Measurements from ENCODE around the gene MNAT1. TPM values are rescaled to one million over a fixed set of nuclear protein-coding genes. Genes with fewer than 3 reads are reported as not detected.
"Not testable (repeated sequence)": the region's sequence is repeated elsewhere in the genome, so short reads cannot be mapped to it uniquely, and the experiment has no call there.

MNAT1 gene
- total RNA-seq, 3 donors from 2014 or later: 30.6 to 70.4 (median 50.8) TPM

DNA sequence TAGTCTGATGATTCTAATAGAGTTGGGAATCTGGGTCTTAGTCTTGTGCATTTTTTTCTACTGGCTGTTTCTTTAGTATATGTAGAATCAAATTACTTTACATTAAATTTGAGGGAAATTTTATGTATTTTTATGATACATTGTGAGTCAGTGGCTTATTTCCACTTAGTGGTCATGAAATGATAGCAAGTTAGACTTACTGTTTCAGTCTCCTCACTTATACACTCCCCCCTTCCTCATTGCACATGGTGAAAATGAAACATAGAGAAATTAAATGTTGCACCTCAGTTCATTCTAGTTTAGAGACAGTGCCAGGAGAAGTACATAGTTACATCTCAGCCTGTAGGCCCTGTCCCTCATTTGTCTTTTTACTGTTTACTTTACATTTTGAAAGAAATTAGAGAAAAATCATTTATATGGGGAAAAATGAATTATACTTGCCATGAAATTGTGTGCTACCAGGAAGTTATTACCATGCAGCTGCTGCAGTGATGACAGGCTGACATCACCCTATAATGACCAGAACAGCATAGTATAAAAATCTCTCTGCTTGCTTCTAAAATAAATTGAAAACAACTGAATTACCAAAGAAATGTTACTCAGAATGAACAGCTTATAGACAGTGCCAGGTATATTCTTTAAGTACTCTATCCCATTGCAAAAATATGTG lies 133.1 kb downstream of the MNAT1 start:
- Histone ChIP-seq H3K4me1 (peaks cover 0 to under 1% of the 10 kb centered on the region in 2 donors), H3K4me3 (no peak overlapping the region), H3K36me3 (no peaks in the 10 kb centered on the region), H3K9me3 (no peaks in the 10 kb centered on the region), H3K27ac (no peak overlapping the region), H3K27me3 (no peaks in the 10 kb centered on the region)
- intact Hi-C loops (cut with DNase I; ENCODE audit: low total_unique reads): no loop called here
- DNase-seq (ENCODE audit: low spot score in 2 of 2): no peak
- TF ChIP-seq POLR2A (IDR thresholded peaks at IDR 0.05) (no peak), POLR2AphosphoS5 (IDR thresholded peaks at IDR 0.05) (no peak)
- TF ChIP-seq, protein P1, sequence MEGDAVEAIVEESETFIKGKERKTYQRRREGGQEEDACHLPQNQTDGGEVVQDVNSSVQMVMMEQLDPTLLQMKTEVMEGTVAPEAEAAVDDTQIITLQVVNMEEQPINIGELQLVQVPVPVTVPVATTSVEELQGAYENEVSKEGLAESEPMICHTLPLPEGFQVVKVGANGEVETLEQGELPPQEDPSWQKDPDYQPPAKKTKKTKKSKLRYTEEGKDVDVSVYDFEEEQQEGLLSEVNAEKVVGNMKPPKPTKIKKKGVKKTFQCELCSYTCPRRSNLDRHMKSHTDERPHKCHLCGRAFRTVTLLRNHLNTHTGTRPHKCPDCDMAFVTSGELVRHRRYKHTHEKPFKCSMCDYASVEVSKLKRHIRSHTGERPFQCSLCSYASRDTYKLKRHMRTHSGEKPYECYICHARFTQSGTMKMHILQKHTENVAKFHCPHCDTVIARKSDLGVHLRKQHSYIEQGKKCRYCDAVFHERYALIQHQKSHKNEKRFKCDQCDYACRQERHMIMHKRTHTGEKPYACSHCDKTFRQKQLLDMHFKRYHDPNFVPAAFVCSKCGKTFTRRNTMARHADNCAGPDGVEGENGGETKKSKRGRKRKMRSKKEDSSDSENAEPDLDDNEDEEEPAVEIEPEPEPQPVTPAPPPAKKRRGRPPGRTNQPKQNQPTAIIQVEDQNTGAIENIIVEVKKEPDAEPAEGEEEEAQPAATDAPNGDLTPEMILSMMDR (IDR thresholded peaks at IDR 0.05): no peak

GRCh38 chr14:60878121-60878520 lies 143.6 kb downstream of the MNAT1 start:
- DNase-seq (ENCODE audit: low spot score in 2 of 2): no peak
- intact Hi-C loops (cut with DNase I; ENCODE audit: low total_unique reads): no loop called here

GRCh38 chr14:60878536-60878935 lies 144.0 kb downstream of the MNAT1 start:
- no peak for DNase-seq (ENCODE audit: low spot score in 2 of 2)
- no peak for TF ChIP-seq POLR2A (IDR thresholded peaks at IDR 0.05)
- TF ChIP-seq POLR2AphosphoS5 (IDR thresholded peaks at IDR 0.05): no peak
- TF ChIP-seq, protein P1 (IDR thresholded peaks at IDR 0.05): no peak
- Histone ChIP-seq H3K4me3 (no peak overlapping the region), H3K4me1 (no peaks in the 10 kb centered on the region), H3K27ac (no peak overlapping the region), H3K9me3 (peaks cover 0 to 3% of the 10 kb centered on the region in 2 donors), H3K36me3 (no peaks in the 10 kb centered on the region), H3K27me3 (no peaks in the 10 kb centered on the region)
- intact Hi-C loops (cut with DNase I; ENCODE audit: low total_unique reads): no loop called here

More at GRCh38 chr14:60878121-60878520, 143.6 kb downstream of the MNAT1 start:
- H3K27ac ChIP-seq: no peak overlapping the region
- no peaks in the 10 kb centered on the region for H3K4me1 ChIP-seq
- H3K4me3 ChIP-seq: no peak overlapping the region
- H3K9me3 ChIP-seq: peaks cover 0 to 3% of the 10 kb centered on the region in 2 donors
- TF ChIP-seq POLR2AphosphoS5 (IDR thresholded peaks at IDR 0.05) (no peak), POLR2A (IDR thresholded peaks at IDR 0.05) (no peak)
- TF ChIP-seq, protein P1 (IDR thresholded peaks at IDR 0.05): no peak
- H3K27me3 ChIP-seq: no peaks in the 10 kb centered on the region
- H3K36me3 ChIP-seq: no peaks in the 10 kb centered on the region

GRCh38 chr14:60882219-60882618 lies 147.7 kb downstream of the MNAT1 start:
- TF ChIP-seq, protein P1 (IDR thresholded peaks at IDR 0.05): no peak
- TF ChIP-seq POLR2A (IDR thresholded peaks at IDR 0.05) (no peak), POLR2AphosphoS5 (IDR thresholded peaks at IDR 0.05) (no peak)
- Histone ChIP-seq H3K27ac (no peak overlapping the region), H3K4me3 (no peak overlapping the region), H3K36me3 (no peaks in the 10 kb centered on the region), H3K27me3 (no peaks in the 10 kb centered on the region), H3K4me1 (no peaks in the 10 kb centered on the region), H3K9me3 (peaks cover 6 to 19% of the 10 kb centered on the region in 2 donors)
- intact Hi-C loops (cut with DNase I; ENCODE audit: low total_unique reads): no loop called here
- DNase-seq (ENCODE audit: low spot score in 2 of 2): no peak

DNA sequence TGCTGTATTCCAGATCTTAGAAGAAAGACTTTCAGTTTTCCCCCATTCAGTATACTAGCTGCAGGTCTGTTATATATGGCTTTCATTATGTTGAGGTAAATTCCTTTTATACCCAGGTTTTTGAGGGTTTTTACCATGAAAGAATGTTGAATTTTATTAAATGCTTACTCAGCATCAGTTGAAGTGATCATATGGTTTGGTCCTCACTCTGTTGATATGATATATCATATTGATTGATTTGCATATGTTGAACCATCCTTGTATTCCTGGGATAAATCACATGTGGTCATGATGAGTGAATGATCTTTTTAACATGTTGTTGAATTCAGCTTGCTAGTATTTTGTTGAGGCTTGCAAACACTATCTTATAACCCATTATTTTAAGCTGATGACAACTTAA lies 149.6 kb downstream of the MNAT1 start:
- no peak for TF ChIP-seq POLR2AphosphoS5 (IDR thresholded peaks at IDR 0.05)
- no peak for TF ChIP-seq POLR2A (IDR thresholded peaks at IDR 0.05)
- TF ChIP-seq, protein P1 (IDR thresholded peaks at IDR 0.05): no peak
- Histone ChIP-seq H3K27ac (no peak overlapping the region), H3K27me3 (no peaks in the 10 kb centered on the region), H3K36me3 (no peaks in the 10 kb centered on the region), H3K4me3 (no peak overlapping the region), H3K4me1 (no peaks in the 10 kb centered on the region), H3K9me3 (peaks cover 6 to 19% of the 10 kb centered on the region in 2 donors)
- DNase-seq (ENCODE audit: low spot score in 2 of 2): no peak
- intact Hi-C loops (cut with DNase I; ENCODE audit: low total_unique reads): no loop called here

DNA sequence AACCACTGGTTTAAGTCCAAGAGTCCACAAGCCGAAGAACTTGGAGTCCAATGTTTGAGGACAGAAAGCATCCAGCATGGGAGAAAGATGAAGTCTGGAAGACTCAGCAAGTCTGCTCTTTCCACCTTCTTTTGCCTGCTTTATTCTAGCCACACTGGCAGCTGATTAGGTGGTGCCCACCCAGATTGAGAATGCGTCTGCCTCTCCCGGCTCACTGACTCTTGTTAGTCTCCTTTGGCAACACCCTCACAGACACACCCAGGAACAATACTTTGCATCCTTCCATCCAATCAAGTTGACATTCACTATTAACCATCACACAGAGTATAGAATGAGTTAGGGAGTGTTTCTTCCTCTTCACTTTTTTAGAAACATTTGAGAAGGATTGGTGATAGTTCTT lies 156.1 kb downstream of the MNAT1 start:
- not testable (repeated sequence) for H3K36me3 ChIP-seq, H3K9me3 ChIP-seq, H3K4me3 ChIP-seq

More for the DNA sequence above, 156.1 kb downstream of the MNAT1 start:
- DNase-seq (ENCODE audit: low spot score in 2 of 2); H3K27me3 ChIP-seq; H3K4me1 ChIP-seq; H3K27ac ChIP-seq; intact Hi-C loops (cut with DNase I; ENCODE audit: low total_unique reads): not testable (repeated sequence)
